Common myeloid progenitor, CD34-positive (primary cell): ENCODE measurements around the gene BMPR2.
"Not testable (repeated sequence)": the region's sequence is repeated elsewhere in the genome, so short reads cannot be mapped to it uniquely, and the experiment has no call there.

Experiments used
- CTCF ChIA-PET: fragments of 350-600 bp; sonication (Branson Sonifier 250); formaldehyde crosslinking; loops from one replicate; lab custom pipeline; 2021; ENCODE audit warnings: antibody characterized with exemption; lab: Charles Lee
- POLR2A ChIA-PET: fragments of 350-600 bp; sonication (Branson Sonifier 250); formaldehyde crosslinking; loops from one replicate; lab custom pipeline; 2021; ENCODE audit warnings: antibody characterized with exemption; lab: Charles Lee
- DNase-seq, 3 donors: peaks; one replicate each; pipeline versions ENCODE4 v3.0.0 to v3.0.0-alpha.2; 2013
- H3K27ac ChIP-seq, 2 experiments: 1 replicate in 1 of 2; 2 replicates in 1 of 2; pipeline ENCODE4 v1.7.0; 2013; ENCODE audit warnings: inconsistent platforms in 2 of 2, low read length in 2 of 2, mild to moderate bottlenecking in 2 of 2, low read depth in 1 of 2, moderate library complexity in 1 of 2; ENCODE audit not compliant: severe bottlenecking in 2 of 2, insufficient read depth in 1 of 2, poor library complexity in 1 of 2
- H3K27me3 ChIP-seq, 5 experiments: replicated peaks in 2 of 5; 1 replicate in 3 of 5; 2 replicates in 2 of 5; pipeline versions ENCODE4 v1.6.1 to v1.7.0; 2013; ENCODE audit warnings: low read length in 4 of 5, mild to moderate bottlenecking in 2 of 5, moderate library complexity in 2 of 5, inconsistent platforms in 1 of 5; ENCODE audit not compliant: insufficient read depth in 5 of 5, control insufficient read depth in 4 of 5
- H3K36me3 ChIP-seq, 4 experiments: 1 replicate in 2 of 4; 2 replicates in 2 of 4; pipeline versions ENCODE4 v1.6.1 to v1.7.0; 2013; ENCODE audit warnings: low read length in 3 of 4, control low read depth in 1 of 4, mild to moderate bottlenecking in 1 of 4; ENCODE audit not compliant: control insufficient read depth in 4 of 4, insufficient read depth in 4 of 4
- H3K4me1 ChIP-seq, 4 experiments: 1 replicate in 3 of 4; 2 replicates in 1 of 4; pipeline versions ENCODE4 v1.6.1 to v1.7.1; 2013; ENCODE audit warnings: low read length in 3 of 4, mild to moderate bottlenecking in 3 of 4, control low read depth in 1 of 4, inconsistent platforms in 1 of 4, moderate library complexity in 1 of 4; ENCODE audit not compliant: control insufficient read depth in 4 of 4, insufficient read depth in 4 of 4; ENCODE audit errors: control extremely low read depth in 1 of 4
- H3K4me3 ChIP-seq, 7 experiments: 1 replicate in 4 of 7; 2 replicates in 3 of 7; pipeline versions ENCODE4 v1.5.1 to v1.7.0; 2013; ENCODE audit warnings: mild to moderate bottlenecking in 7 of 7, low read length in 6 of 7, moderate library complexity in 6 of 7, inconsistent platforms in 2 of 7, low read depth in 2 of 7, control low read depth in 1 of 7; ENCODE audit not compliant: insufficient read depth in 4 of 7, control insufficient read depth in 1 of 7; ENCODE audit errors: extremely low read depth in 1 of 7
- H3K9me3 ChIP-seq, 5 experiments: 1 replicate in 4 of 5; 2 replicates in 1 of 5; pipeline versions ENCODE4 v1.6.1 to v1.7.1; 2013; ENCODE audit warnings: low read length in 4 of 5, mild to moderate bottlenecking in 2 of 5, inconsistent platforms in 1 of 5, low read depth in 1 of 5, moderate library complexity in 1 of 5; ENCODE audit not compliant: control insufficient read depth in 4 of 5, insufficient read depth in 2 of 5; ENCODE audit errors: control extremely low read depth in 1 of 5
- WGBS: methylation state at CpG from one replicate; pipeline ENCODE4 v1.1.5; 2013; ENCODE audit not compliant: insufficient coverage; 5-methylcytosine and 5-hydroxymethylcytosine counted together

The BMPR2 gene

GRCh38 chr2:202541137-202541536, 165.0 kb downstream of the BMPR2 start:
- no peaks in the 10 kb centered on the region for H3K27me3 ChIP-seq
- ChIA-PET POLR2A (no interaction called here), CTCF (no interaction called here)
- no peaks in the 10 kb centered on the region for H3K9me3 ChIP-seq
- no peak overlapping the region for H3K4me3 ChIP-seq
- WGBS = no CpG with 5 or more reads among the region's 3 CpGs
- DNase-seq = no peak
- H3K36me3 ChIP-seq = no peaks in the 10 kb centered on the region
- H3K27ac ChIP-seq = no peak overlapping the region
- peaks cover 0 to 2% (median 0%) of the 10 kb centered on the region in 4 experiments for H3K4me1 ChIP-seq

- ChIA-PET POLR2A (no interaction called here), CTCF (no interaction called here)
- Histone ChIP-seq H3K4me1 (peaks cover 0 to 2% (median 0%) of the 10 kb centered on the region in 4 experiments), H3K27me3 (no peaks in the 10 kb centered on the region), H3K36me3 (no peaks in the 10 kb centered on the region), H3K9me3 (no peaks in the 10 kb centered on the region), H3K4me3 (no peak overlapping the region), H3K27ac (no peak overlapping the region)
- DNase-seq = no peak
- WGBS = 100% methylated on average over 2 of the region's 3 CpGs
Measured at GRCh38 chr2:202542142-202542541, 166.0 kb downstream of the BMPR2 start.

GRCh38 chr2:202545523-202545922, 169.4 kb downstream of the BMPR2 start:
- Histone ChIP-seq H3K9me3 (no peaks in the 10 kb centered on the region), H3K4me1 (no peaks in the 10 kb centered on the region), H3K4me3 (no peak overlapping the region), H3K36me3 (no peaks in the 10 kb centered on the region), H3K27ac (no peak overlapping the region), H3K27me3 (no peaks in the 10 kb centered on the region)
- POLR2A ChIA-PET = no interaction called here
- CTCF ChIA-PET = no interaction called here
- WGBS = no CpG with 5 or more reads among the region's 1 CpG
- no peak for DNase-seq

- Histone ChIP-seq H3K36me3 (no peaks in the 10 kb centered on the region), H3K4me1 (no peaks in the 10 kb centered on the region), H3K27ac (no peak overlapping the region), H3K27me3 (no peaks in the 10 kb centered on the region), H3K9me3 (no peaks in the 10 kb centered on the region), H3K4me3 (no peak overlapping the region)
- DNase-seq = no peak
- CTCF ChIA-PET = no interaction called here
- no CpG with 5 or more reads among the region's 2 CpGs for WGBS
- POLR2A ChIA-PET = no interaction called here
Measured at GRCh38 chr2:202545931-202546330, 169.8 kb downstream of the BMPR2 start.

GRCh38 chr2:202546499-202547141, 170.5 kb downstream of the BMPR2 start:
- H3K27ac ChIP-seq, DNase-seq, H3K36me3 ChIP-seq, CTCF ChIA-PET, H3K4me1 ChIP-seq, POLR2A ChIA-PET, H3K4me3 ChIP-seq, H3K9me3 ChIP-seq, H3K27me3 ChIP-seq: not testable (repeated sequence)
- 98% methylated on average over 5 of the region's 13 CpGs for WGBS

GRCh38 chr2:202548240-202548639, 172.1 kb downstream of the BMPR2 start:
- POLR2A ChIA-PET = interaction anchor here (0.6 kb wide), 1 partner anchor 101 kb away, joined by 6 read pairs; no protein-coding TSS in a partner anchor

GRCh38 chr2:202551000-202551399, 174.9 kb downstream of the BMPR2 start:
- H3K4me1 ChIP-seq, H3K27ac ChIP-seq, DNase-seq, H3K27me3 ChIP-seq, POLR2A ChIA-PET, H3K9me3 ChIP-seq, H3K4me3 ChIP-seq: not testable (repeated sequence)
- 100% methylated on average over 4 of the region's 10 CpGs for WGBS
- CTCF ChIA-PET = interaction anchor here (0.6 kb wide), 1 partner anchor 155 kb away, joined by 3 read pairs; no protein-coding TSS in a partner anchor
- peaks cover 2 to 17% (median 8%) of the 10 kb centered on the region in 4 experiments for H3K36me3 ChIP-seq

More at GRCh38 chr2:202548240-202548639, 172.1 kb downstream of the BMPR2 start:
- H3K27ac ChIP-seq = no peak overlapping the region
- no peak for DNase-seq
- H3K9me3 ChIP-seq = no peaks in the 10 kb centered on the region
- H3K36me3 ChIP-seq = peaks cover 0 to 3% (median 0%) of the 10 kb centered on the region in 4 experiments
- no peak overlapping the region for H3K4me3 ChIP-seq
- no peaks in the 10 kb centered on the region for H3K4me1 ChIP-seq
- 100% methylated on average over 2 of the region's 2 CpGs for WGBS
- H3K27me3 ChIP-seq = no peaks in the 10 kb centered on the region
- CTCF ChIA-PET = interaction anchor here (0.7 kb wide), 1 partner anchor 18 kb away, joined by 3 read pairs; no protein-coding TSS in a partner anchor
